Measurements from ENCODE around the gene RNF34.

- TF ChIP-seq SIN3A (IDR thresholded peaks at IDR 0.05; ENCODE audit: borderline replicate concordance, insufficient read depth, low read length) (no peak), TAF1 (IDR thresholded peaks at IDR 0.05; ENCODE audit: borderline replicate concordance, insufficient read depth, low read length) (no peak), POLR2AphosphoS5 (IDR thresholded peaks at IDR 0.05; ENCODE audit: low read depth, low read length) (no peak), REST (IDR thresholded peaks at IDR 0.05; ENCODE audit: insufficient read depth in 1 of 2, low read depth in 2 of 2, low read length in 2 of 2) (no peak)
These were observed 55.0 kb downstream of the RNF34 start for GRCh38 chr12:121454921-121455320.

All from PFSK-1 (cell line).